OCI-LY3 (cell line): Measurements from ENCODE around the gene FAM120A.

ENCODE experiments used
- CTCF ChIP-seq: fragments of 200-600, 300-600 bp; sonication (generic); IDR thresholded peaks from 2 replicates; pipeline ENCODE4 v1.5.1; 2014; ENCODE audit warnings: antibody characterized with exemption, low read length, low read depth
- EZH2phosphoT487 ChIP-seq: fragments of 200-600 bp; shearing (Covaris generic); IDR thresholded peaks from 2 replicates; pipeline ENCODE4 v1.6.1; 2018; ENCODE audit warnings: antibody characterized with exemption, mixed run types, low read depth

GRCh38 chr9:93572221-93572620 lies 120.7 kb downstream of the FAM120A start:
- TF ChIP-seq CTCF = no peak
- no peak for TF ChIP-seq EZH2phosphoT487
